Calu3 (cell line): ENCODE data around the gene KIAA0825. TPM values are rescaled to one million over a fixed set of nuclear protein-coding genes. Genes with fewer than 3 reads are reported as not detected.

Source experiments
- BruUV-seq: library from RNA; stranded (reverse); fragments of 400-500 nt; replicated peaks from 2 replicates; lab custom pipeline; 2021; lab: Mats Ljungman, UMichigan
- CTCF ChIA-PET: fragments of 300-600 bp; sonication (Branson Sonifier 250); formaldehyde crosslinking; loops from one replicate; lab custom pipeline; 2022; ENCODE audit warnings: antibody characterized with exemption; lab: Charles Lee
- DNase-seq: peaks from one replicate; pipeline ENCODE4 v3.0.0; 2022
- H3K27ac Mint-ChIP-seq: one replicate; pipeline ENCODE4 v1.8.0; 2022; ENCODE audit warnings: mixed read lengths; ENCODE audit not compliant: unreplicated experiment
- H3K27me3 Mint-ChIP-seq: one replicate; pipeline ENCODE4 v1.8.0; 2022; ENCODE audit warnings: mixed read lengths; ENCODE audit not compliant: unreplicated experiment
- H3K36me3 Mint-ChIP-seq: one replicate; pipeline ENCODE4 v1.8.0; 2022; ENCODE audit warnings: mild to moderate bottlenecking, moderate library complexity, mixed read lengths; ENCODE audit not compliant: insufficient read depth, unreplicated experiment
- H3K4me1 Mint-ChIP-seq: one replicate; pipeline ENCODE4 v1.8.0; 2022; ENCODE audit warnings: mild to moderate bottlenecking, low read depth, mixed read lengths; ENCODE audit not compliant: unreplicated experiment
- H3K4me3 Mint-ChIP-seq: one replicate; pipeline ENCODE4 v1.8.0; 2022; ENCODE audit warnings: mild to moderate bottlenecking, low read depth, moderate library complexity, mixed read lengths; ENCODE audit not compliant: unreplicated experiment
- H3K9me3 Mint-ChIP-seq: one replicate; pipeline ENCODE4 v1.8.0; 2022; ENCODE audit warnings: low read depth, mixed read lengths; ENCODE audit not compliant: unreplicated experiment
- CTCF ChIP-seq: fragments of 200-600 bp; IDR thresholded peaks from one replicate; pipeline ENCODE4 v1.8.0; 2022; ENCODE audit warnings: antibody characterized with exemption; ENCODE audit not compliant: unreplicated experiment
- intact Hi-C: fragments of 100-400 bp; cut with micrococcal nuclease; formaldehyde crosslinking; loops from one replicate; pipeline ENCODE4 v1.10.0; 2022; ENCODE audit not compliant: unreplicated experiment
- total RNA-seq: library from RNA; stranded (reverse); gene quantifications from 2 replicates; pipeline ENCODE4 v1.2.3, GENCODE V29; 2022

The KIAA0825 gene
- total RNA-seq, 1 experiment from 2014 or later, result 1.9 TPM

DNA sequence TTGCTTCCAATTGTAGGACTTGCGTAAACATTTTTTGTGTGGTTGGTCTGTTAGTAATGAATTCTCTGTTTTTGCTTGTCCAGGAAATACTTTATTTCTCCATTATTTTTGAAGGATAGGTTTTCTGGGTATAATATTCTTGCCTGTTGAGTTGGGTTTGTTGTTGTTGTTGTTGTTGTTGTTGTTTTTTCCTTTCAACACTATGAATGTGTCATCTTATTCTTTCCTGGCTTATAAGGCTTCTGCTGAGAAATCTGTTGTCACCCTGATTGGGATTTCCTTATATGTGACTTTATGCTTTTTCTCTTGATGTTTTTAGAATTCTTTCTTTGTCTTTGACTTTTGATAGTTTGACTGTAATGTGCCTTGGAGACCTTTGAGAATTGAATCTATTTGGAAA is 39.9 kb upstream of the KIAA0825 start:
- Mint-ChIP-seq H3K4me1 (no peaks in the 10 kb centered on the region), H3K27ac (no peak overlapping the region), H3K4me3 (no peak overlapping the region), H3K9me3 (peaks cover 16% of the 10 kb centered on the region), H3K36me3 (no peaks in the 10 kb centered on the region), H3K27me3 (no peaks in the 10 kb centered on the region)
- BruUV-seq, result no TSS peak
- DNase-seq, result no peak
- no peak for TF ChIP-seq CTCF
- CTCF ChIA-PET, result interaction anchor here (0.9 kb wide), 1 partner anchor 102 kb away, joined by 3 read pairs; no protein-coding TSS in a partner anchor
- intact Hi-C loops, result no loop called here

DNA sequence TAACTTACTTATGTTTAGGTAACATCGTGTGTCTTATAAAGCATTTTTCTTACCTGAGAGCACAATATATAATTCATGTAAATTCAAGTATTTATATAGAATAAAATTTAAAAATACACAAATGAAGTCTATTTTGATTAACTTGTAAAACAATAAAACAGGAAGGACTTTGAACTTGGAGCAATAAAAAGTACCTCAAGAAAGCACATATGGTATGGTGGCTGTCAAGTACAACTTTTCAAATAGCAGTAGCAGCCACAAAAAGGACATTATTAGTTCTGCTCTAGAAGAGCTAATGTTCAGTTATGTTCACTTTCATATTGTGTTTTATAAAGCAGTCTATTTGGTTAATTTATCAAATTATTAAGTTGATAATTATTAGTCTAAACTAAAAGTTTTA is 31.5 kb upstream of the KIAA0825 start:
- H3K9me3 Mint-ChIP-seq, result peaks cover under 1% of the 10 kb centered on the region
- CTCF ChIA-PET, result no interaction called here
- intact Hi-C loops, result no loop called here
- no peaks in the 10 kb centered on the region for H3K4me1 Mint-ChIP-seq
- no peak for TF ChIP-seq CTCF
- H3K4me3 Mint-ChIP-seq, result no peak overlapping the region
- no peak for DNase-seq
- H3K36me3 Mint-ChIP-seq, result no peaks in the 10 kb centered on the region
- BruUV-seq, result no TSS peak
- no peak overlapping the region for H3K27ac Mint-ChIP-seq
- no peaks in the 10 kb centered on the region for H3K27me3 Mint-ChIP-seq

DNA sequence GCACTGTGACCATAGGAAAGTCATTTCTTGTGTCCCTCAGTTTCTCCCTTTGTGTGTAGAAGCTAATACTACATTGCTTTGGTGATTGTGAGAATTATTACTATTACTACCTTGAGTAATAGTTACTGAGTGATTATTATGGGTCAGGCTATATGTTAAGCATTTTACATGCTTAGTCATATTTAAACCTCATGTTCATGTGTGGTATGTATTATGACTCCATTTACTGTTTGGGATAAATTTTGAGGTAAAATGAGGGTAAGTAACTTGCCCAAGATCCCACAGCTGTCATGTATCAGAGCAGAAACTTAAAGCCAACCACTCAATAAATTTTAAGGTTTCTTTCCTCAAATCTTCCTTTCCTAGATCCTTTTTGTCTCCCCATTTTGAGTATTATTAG is 28.4 kb upstream of the KIAA0825 start:
- H3K36me3 Mint-ChIP-seq, result no peaks in the 10 kb centered on the region
- intact Hi-C loops, result no loop called here
- no peak for TF ChIP-seq CTCF
- BruUV-seq, result no TSS peak
- CTCF ChIA-PET, result no interaction called here
- no peak overlapping the region for H3K27ac Mint-ChIP-seq
- no peaks in the 10 kb centered on the region for H3K9me3 Mint-ChIP-seq
- no peak overlapping the region for H3K4me3 Mint-ChIP-seq
- no peaks in the 10 kb centered on the region for H3K4me1 Mint-ChIP-seq
- DNase-seq, result no peak
- H3K27me3 Mint-ChIP-seq, result no peaks in the 10 kb centered on the region

DNA sequence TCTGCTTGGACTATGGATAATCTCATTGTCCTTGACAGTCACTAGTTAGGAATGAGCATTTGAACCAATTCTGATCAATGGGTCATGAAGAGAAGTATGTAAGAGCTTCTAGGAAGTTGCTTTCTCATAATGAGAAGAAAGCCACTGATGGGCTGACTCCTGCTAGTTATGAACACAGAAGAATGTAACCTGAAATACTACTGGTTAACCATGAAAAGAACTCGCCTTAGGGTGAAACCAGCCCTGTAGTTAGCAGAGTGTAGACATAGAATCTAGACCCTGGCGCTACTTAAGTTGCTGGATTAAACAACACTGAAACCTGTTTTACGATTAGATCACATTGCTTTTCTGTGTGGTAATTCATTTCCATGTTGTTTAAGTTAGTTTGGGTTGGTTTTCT is 26.6 kb upstream of the KIAA0825 start:
- no peaks in the 10 kb centered on the region for H3K4me1 Mint-ChIP-seq
- no peaks in the 10 kb centered on the region for H3K9me3 Mint-ChIP-seq
- no peaks in the 10 kb centered on the region for H3K36me3 Mint-ChIP-seq
- intact Hi-C loops, result no loop called here
- CTCF ChIA-PET, result no interaction called here
- DNase-seq, result no peak
- H3K27ac Mint-ChIP-seq, result no peak overlapping the region
- BruUV-seq, result no TSS peak
- H3K27me3 Mint-ChIP-seq, result no peaks in the 10 kb centered on the region
- no peak for TF ChIP-seq CTCF
- H3K4me3 Mint-ChIP-seq, result no peak overlapping the region
